Activated effector memory CD4-positive, alpha-beta T cell treated with anti-CD3 and anti-CD28 coated beads, Interleukin-2, amount 50 U/mL, for 16 hours (primary cell): Measurements from ENCODE around the gene FABP1.

Experiments used
- DNase-seq: peaks from one replicate; pipeline ENCODE4 v3.0.0-alpha.2; 2020

The FABP1 gene

DNA sequence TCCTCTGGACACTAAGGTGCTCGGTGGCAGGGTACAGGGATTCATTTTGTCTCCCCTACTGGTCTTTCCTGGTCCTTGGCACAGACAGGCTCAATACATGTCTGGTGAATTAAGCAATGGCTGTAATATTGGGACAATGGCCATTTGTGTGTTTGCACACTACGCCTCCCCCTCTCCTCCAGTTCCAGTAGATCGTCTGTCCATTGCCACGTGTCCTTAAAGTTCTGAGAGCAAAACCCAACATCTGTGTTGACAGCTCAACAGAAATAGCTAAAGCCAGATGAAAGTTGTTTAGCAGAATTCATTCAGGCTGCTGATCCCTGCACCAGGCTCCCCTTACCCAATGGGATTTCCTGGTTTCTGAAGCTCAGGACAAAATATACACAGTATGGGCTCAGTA is 9.0 kb upstream of the FABP1 start:
- DNase-seq = no peak

DNA sequence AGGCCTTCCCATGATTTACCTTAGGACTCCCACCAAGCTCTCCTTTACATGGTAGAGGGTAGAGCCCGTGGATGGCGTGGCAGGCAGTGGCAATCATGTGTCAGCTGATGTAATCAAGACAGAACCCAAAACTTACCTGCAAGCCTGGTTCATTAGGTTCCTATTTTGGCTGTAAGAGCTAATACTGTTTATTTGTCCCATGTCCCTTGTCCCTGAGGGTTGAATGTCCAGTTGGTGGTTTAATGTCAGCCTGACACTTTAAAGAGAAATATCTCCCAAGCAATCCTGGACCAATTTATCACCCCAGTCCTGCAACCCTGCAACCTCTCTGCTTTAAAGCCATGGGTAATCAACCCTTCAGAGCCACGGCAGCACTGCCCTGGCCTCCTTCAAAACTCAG is 6.0 kb upstream of the FABP1 start:
- DNase-seq = no peak

DNA sequence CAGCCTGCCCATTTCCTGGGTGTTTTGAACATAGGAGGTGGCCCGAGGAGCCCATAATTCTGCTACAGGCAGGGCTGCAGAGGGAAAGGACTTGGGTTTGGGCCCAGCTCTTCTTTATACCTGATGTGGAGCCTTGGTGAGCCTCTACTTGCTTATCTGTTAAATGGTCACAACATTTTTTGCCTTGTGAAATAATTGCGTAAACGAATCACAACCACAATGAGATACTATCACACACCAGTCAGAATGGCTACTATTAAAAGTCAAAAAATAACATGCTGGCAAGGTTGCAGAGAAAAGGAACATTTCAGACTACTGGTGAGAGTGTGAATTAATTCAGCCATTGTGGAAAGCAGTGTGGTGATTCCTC is 4.1 kb upstream of the FABP1 start:
- DNase-seq = no peak

DNA sequence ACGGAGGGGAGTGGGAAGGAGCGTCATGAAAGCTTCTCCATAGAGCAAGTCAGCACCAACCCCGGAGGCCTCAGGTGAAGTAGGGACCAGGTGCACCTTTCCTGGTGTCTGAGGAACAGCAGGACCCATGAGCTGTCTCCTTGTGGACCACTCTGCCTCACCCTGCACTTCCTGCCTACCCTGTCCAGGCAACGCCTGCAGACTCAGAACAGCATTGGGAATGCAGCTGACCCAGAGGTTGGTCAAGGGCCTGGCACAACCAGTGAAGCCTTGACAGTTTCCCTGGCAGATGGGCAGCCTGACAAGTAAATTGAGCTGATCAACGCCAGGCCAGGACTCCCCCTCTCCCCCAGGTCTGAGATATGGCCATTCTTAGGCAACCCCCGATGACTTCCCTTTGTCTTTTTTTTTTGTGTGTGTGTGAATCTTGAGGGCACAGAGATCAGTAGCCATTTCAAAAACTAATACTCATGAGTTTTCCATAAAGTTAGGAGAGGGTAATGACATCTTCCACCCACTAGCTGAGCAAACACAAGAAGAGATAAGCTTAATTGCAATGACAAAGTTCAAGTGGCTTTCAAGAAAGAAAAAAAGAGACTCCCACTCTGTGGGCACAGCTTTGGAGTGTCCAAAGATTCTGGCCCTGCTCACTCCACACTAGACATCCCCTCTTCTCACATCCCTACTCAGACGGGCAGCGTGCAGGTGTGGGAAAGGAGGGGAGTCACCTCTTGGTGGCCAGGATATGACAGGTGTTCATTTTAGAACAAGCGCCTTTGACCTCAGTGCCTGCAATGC is 3.5 kb upstream of the FABP1 start:
- no peak for DNase-seq

DNA sequence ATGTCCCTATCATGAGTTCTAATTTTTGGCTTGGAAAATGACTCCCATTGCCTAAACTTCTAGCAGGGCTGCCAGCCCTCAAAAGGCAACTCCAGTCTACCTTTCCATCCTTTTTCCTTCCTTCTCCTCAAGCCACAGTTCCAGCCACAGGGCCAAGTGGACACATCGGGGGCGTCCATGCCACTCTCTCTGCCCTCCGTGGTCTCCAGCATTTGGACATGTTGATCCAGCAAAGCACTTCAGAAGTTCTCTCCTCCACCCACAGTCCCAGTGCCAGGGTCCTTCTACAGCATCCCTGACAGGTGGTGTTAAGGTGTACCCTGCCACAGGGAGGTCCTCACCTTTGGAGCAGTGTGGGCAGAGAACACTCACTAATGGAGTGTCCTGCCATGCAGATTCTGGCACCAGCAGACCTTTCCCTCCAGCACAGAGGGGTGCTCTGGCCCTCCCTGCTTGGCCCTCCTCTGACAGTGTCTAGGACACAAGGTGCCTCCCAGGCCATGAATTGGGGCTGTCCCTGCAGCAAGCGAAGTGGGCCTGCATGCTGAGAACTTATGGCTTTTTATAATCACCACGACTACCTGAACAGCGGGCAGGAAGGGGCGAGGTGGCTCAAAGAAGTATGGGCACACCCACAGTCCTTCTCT is 1.6 kb upstream of the FABP1 start:
- DNase-seq = no peak

DNA sequence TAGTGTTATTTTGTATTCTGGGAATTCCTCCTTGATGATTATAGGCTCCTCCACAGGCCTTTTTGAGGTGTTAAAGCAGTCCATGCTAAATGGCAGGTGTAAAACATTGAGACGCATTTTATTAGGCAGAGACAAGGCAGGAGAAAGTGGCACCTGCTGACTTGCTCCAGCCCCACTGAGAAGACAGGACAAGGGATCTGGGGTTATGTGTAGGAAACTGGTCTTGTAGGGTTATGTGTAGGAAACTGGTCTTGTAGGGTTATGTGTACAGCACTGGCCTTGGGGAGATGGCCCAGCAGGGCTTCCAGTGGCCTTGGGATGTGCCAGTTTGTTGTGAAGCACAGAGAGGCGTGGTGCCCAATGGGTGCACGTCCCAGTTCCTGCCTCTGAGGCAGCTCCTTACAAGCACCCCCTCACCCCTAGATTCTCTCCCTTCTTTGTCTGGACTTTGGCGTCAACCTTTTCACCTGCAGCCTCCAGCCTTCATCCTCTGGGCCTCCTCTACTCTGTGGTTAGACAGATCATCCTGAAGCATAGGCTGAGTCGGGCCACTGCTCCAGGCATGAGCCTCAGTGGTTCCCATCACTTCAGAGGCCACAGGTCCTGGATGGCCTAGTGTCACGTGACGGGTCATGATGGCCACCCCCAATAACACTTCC is 921 bp upstream of the FABP1 start:
- DNase-seq = no peak

DNA sequence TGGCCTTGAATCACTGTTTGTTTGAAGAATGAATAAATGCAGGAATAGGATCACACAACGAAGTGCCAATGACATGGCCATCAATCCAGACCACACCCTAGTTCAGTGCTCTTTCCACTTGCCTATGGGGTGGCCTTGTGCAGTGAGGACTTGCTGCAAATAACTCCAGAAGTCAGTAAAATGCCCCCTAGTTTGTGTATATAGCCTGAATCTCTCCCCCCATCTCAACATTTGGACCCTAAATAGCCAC is 299 bp downstream of the FABP1 start:
- DNase-seq = no peak

DNA sequence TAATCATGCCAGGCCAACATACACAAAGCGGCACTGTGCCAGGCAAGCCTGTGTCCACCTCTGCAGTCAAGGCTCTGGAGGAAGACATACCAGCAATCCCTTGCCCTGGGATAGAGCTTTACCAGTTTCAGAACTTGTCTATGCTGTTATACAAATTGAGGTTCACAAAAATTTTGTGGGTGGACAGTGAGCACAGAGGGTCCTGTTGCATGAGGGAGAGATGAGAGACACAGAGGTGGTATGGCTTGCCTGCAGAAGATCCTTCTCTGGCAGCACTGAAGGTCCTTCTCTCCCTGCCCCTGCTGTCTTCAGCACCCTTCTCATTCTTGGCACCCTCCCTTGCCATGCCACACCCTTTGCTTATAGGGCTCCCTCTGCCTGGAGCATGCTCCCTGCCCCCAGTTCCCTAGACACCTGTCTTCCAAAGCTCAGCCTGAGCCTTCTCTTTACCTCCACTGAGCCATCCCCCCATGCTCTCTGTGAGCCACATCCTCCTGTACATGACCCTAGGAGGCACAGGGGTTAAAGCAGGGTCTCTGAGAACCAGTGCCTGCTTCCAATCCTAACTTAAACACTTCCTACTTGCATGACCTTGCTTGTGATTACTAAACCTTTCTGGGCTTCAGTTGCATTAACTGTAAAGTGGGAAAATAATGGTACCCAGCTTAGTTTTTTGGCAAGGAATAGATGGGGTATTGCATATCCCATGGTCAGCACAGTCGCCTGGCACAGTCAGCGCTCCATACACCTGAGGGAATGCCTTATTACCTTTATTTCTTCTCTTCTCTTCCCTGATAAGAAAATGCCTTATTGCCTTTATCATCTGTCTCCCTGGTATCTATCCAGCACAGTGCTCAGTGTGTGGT is 857 bp downstream of the FABP1 start:
- no peak for DNase-seq

DNA sequence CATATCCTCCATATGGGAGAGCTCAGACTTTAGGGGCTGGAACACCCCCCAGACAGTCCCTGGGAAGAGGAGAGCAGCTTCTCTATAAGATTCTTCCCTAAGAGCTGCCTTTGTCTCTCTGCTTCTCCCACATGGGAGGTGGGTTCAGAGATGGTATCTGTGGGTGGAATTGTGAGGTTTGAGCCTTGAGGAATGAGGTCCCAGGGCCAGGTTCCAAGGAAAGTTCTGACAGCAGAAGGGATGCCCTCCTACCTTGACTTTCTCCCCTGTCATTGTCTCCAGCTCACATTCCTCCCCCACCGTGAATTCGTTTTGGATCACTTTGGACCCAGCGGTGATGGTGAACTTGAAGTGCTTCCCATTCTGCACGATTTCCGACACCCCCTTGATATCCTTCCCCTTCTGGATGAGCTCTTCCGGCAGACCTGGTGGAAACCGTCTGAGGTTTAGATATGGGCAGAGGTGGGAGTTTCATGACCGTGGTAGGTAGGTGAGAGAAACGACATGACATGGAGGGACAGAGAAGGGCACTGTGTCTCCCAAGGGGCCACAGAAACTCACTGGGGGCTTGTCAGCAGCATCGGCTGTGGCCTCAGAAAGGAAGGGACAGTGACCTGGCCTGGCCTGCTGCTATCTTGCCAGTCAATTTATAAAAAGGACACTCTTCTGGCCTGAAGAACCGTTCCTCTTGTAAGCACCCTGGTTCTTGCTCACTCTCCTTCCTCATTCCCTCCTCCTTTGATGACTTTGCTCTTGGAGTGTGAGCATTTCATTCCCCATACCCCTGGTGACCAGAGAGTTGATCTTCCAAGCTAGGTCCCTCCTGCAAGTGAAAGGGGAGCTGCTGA is 1.7 kb downstream of the FABP1 start:
- no peak for DNase-seq

DNA sequence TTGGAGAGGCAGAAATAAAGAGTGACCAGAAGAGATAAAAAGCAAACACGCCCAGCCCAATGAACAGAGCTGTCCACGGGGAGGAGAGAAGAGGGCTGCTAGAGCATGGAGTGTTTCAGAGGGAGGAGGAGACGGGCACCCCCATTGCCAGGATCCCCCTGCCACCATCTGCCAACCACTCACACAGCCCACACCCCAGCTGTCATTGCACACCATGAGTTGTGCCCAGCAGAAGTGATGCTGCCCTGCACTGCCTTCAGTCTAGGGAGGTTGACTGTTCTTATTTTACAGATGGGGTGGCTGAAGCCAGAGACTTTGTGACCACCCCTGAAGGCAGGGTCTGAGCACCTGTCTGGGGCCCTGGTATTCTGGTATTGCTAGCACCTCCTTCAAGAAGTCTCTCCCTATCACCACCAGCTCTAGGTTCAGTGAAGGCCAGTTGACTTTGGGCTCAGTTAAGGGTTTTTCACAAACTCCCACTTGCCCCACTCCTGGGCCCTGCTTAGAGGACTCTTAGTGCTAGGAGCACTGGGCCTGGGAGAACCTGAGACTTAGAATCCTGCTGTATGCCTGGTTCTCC is 2.4 kb downstream of the FABP1 start:
- DNase-seq = no peak

DNA sequence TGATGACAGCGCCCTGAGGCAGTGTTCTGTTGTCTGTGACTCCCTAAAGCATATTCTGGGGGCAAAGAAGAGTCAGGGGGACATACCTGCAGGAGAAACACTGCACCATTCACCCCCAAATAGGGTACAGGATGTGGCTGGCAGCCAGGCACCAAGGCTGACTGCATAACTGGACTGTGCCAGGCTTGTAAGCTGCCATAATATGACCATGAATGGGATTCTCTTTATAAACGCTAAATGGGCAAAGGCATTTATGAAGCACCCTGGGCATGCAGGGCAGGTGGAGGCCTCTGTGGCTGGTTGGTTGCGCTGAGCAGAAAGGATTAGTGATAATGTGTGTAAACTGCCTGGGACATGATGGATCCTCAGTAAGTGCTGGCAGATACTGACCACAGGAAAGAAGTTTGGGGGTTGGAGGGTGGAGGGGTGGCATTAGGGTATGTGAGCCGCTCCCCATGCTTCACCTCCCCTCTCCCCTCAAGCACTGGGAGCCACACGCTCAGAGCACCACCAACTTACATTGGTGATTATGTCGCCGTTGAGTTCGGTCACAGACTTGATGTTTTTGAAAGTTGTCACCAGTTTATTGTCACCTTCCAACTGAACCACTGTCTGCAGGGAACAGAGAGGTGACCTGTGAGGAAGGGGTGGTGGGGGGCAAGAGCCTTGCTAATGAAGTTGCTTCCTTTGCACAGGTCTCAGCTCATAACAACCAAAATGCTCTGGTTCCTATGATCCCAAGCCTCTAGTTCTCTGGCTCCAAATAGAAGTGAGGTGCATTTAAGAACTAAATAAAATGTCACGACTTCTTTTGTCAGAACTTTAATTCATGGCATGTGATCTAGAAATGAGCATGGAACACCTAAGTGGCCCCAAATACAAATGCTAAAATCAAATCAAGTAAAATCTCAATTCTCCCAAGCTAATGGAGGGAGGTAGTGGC is 3.6 kb downstream of the FABP1 start:
- DNase-seq = no peak

DNA sequence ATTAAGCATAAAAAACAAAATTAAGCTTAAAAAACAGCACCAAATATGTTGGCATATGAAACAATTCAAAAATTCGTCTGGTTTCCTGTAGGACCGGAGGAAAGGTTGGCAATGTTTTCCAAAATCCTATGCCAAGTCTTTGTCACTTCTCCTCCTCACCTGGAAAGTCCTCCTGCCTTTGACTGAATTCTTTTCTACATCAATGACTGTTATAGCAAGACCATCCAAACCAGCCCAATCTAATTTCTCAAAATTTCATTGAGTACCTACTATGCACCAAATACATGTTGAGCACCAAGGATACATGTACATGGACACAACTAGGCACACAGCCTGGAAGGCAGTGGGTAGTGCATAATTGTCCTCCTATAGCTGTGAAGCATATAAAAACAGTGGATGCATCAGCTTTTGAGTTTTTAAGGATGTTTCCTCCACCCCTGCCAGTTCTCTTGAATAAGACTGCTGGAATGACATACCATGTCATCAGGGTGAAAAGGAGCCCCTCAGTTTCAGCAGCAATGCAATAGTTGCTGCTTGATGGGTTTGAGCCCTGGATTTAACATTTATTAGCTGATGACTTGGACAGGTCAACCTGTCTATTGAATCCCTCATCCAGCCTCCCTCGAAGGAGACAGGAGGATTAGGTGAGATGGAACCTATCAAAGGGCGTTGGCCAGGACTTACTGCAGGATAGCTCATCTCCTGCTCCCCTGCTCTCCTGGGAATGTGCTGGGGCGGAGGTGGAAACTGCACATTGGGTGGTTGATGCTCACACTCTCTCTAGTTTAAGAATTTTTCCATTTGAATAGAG is 4.5 kb downstream of the FABP1 start:
- DNase-seq = no peak

DNA sequence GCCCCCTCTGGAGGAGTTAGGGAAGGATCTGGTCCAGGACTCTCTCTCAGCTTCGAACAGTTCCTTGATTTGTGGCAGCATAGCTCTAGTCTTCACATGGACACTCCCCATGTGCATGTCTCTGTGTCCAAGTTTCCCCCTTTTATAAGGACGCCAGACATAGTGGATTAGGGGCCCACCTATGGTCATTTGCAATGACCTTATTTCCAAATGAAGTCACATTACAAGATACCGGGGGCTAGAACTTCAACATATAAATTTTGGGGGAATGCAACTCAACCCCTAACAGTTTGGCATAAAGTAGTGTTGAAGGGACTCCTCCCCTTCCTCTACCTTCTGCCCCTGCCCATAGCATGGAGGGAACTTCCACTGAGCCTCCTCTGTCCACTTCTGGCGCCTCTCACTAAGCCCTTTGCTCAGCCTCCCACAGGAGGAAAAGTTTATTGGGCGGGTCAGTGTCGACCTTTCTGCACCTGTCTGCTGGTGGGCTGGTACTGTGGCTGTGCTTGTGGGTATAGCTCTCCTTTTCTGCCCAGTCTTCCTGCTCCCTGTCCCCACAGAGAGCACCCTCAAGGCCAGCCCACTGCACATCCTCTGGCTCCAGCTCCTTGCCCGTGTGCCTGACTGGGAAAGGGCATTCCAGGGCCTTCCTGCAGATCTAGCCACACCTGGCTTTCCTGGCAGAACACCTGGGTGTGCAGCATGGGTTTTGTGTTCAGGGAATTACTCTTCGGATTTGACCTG is 5.5 kb downstream of the FABP1 start:
- DNase-seq = no peak

DNA sequence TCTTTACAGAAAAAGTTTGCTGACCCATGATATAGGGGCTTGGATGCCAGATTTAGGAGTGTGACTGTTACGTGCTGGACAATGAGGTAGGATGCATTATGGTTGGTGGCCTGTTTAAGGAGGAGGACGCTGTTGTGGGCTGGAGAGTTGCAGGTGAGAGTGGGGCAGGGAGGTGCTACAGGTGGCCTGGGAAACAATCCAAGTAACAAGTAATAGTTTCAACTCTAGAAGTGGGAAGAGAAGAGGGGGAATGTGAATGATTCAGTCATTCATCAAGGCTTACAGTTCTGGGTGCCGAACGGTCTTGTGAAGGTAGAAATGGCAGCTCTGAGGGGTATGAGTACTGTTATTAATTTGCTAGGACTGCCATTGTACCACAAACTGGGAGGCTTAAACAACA is 6.2 kb downstream of the FABP1 start:
- DNase-seq = no peak

DNA sequence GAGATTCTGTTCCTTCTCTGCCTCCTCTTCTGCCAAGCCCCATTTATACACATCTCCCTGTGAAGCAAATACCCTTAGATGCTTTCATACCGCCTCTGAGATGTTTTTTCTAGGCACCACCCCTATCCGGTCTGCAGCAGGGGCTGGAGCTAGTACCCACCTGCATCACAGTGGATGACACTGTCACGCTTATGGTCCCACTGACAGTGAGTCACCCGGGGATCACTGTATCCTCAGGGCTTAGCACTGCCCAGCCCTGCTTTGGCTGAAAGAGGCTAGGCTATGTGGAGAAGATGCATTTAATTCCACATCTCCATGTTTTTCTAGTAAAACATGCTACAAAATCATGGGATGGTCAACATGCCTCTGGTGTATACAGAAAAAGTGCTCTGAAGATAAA is 9.9 kb downstream of the FABP1 start:
- no peak for DNase-seq

DNA sequence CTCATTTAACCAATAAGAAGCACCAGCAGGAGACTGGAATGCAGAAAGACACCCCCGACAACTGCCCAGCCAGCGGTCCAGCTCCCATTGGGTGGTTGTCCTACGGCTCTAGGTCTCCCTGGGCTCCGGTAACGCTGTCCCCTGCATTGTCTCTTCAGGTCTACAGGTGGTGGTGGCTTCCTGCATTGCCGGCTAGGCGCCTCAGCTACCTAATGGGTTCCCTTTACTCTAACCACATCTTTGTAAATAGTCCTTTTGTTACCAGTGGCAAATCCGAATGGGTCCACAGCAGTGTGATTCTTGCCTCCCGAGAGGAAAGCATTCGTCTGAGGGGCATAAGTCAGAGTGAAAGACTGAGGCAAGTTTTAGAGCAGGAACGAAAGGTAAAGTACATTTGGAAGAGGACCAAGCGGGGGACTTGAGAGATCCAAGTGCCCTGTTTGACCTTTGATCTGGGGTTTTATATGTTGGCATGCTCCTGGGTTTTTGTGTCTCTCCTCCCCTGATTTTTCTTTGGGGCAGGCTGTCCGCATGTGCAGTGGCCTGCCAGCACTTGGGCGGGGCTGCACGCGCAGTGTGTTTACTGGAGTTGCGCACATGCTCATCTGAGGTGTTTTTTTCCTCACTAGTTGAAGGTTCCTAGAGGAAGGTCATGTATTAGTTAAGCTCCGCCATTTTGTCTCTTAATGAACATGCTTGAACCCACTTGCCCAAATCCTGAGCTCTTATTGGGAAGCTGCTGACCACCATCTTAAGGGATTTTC is 11.0 kb downstream of the FABP1 start:
- no peak for DNase-seq

DNA sequence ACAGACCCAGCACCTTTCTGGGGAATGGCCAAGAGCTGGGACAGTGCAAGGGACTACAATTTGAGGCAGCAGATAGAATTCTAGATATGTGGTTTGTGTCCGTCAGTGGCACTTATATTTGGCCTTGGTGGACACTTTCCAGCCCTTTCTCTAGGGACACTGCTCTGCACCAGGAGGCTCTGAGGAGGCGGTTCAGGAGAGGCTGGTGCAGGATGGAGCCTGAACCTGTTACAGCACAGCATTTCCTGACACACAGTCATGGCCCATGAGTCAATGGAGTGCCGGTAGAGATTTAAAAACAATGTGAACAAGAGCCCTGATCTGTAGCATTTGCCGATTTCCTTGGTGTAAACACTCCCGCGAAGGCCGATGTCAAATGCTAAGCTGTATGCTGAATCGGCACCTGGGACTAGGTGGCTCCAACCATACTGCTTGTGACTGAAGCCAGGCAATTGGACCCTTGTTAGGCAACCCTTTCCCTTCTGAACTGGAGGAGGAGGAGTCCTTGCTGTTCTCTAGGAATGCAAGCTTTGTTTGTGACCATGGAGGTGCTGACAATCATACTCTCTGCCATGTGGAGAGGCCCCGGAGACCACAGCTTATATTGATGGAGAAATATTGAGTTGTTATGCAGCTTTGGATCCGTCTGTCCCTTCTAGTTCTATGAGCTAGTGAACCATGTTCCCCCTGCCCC is 11.9 kb downstream of the FABP1 start:
- no peak for DNase-seq

DNA sequence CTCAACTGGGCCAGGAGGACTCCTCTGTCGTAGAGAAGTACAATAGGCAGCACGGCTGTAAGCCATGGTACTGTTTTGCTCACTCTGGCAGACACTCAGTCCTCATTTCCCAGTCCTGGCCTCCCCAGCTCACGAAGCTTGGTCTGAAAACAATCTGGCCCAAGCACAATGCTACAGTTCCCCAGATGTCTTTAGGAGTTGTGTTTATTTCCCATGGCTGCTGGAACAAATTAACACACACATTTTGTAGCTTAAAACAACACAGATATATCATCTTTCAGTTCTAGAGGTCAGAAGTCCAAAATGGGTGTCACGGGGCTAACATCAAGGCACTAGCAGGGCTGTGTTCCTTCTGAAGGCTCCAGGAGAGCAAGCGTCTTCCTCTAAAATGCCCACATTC is 13.0 kb downstream of the FABP1 start:
- no peak for DNase-seq
